ENCODE data around the gene SGMS2.

The SGMS2 gene

GRCh38 chr4:107824350-107825071 is at the start of gene SGMS2:
TSS of gene SGMS2 (plus strand) at chr4:107824932. CDS start at chr4:107895554, 70,622 bp downstream.
- no peak for DNase-seq

GRCh38 chr4:107777890-107778289 is 46.8 kb upstream of the SGMS2 start:
- no peak for DNase-seq

- no peak for DNase-seq
These were observed 45.8 kb upstream of the SGMS2 start for GRCh38 chr4:107778784-107779530.

- no peak for DNase-seq
These were observed 44.1 kb upstream of the SGMS2 start for GRCh38 chr4:107780665-107781064.

- DNase-seq, result no peak
These were observed 32.8 kb upstream of the SGMS2 start for GRCh38 chr4:107791902-107792301.

- no peak for DNase-seq
These were observed 32.0 kb upstream of the SGMS2 start for GRCh38 chr4:107792711-107793110.

GRCh38 chr4:107793996-107794395 is 30.7 kb upstream of the SGMS2 start:
- no peak for DNase-seq

- DNase-seq, result no peak
These were observed 24.9 kb upstream of the SGMS2 start for GRCh38 chr4:107799669-107800450.

GRCh38 chr4:107800706-107801105 is 24.0 kb upstream of the SGMS2 start:
- no peak for DNase-seq

- no peak for DNase-seq
These were observed 22.9 kb upstream of the SGMS2 start for GRCh38 chr4:107801766-107802211.

- no peak for DNase-seq
These were observed 19.8 kb upstream of the SGMS2 start for GRCh38 chr4:107804956-107805355.

- no peak for DNase-seq
These were observed 18.5 kb upstream of the SGMS2 start for GRCh38 chr4:107806196-107806595.

- no peak for DNase-seq
These were observed 16.2 kb upstream of the SGMS2 start for GRCh38 chr4:107808572-107808971.

- no peak for DNase-seq
These were observed 15.5 kb upstream of the SGMS2 start for GRCh38 chr4:107809210-107809609.

GRCh38 chr4:107814758-107815157 is 10.0 kb upstream of the SGMS2 start:
- DNase-seq, result no peak

- no peak for DNase-seq
These were observed 9.6 kb upstream of the SGMS2 start for GRCh38 chr4:107815158-107815557.

GRCh38 chr4:107818301-107818910 is 6.3 kb upstream of the SGMS2 start:
- DNase-seq, result no peak

GRCh38 chr4:107823870-107824349 is 822 bp upstream of the SGMS2 start:
- DNase-seq, result no peak

GRCh38 chr4:107825072-107825824 is 516 bp downstream of the SGMS2 start:
- no peak for DNase-seq

- DNase-seq, result no peak
These were observed 1.8 kb downstream of the SGMS2 start for GRCh38 chr4:107826421-107826980.

GRCh38 chr4:107828315-107829090 is 3.8 kb downstream of the SGMS2 start:
- no peak for DNase-seq

All from NCI-H1436 (cell line).